Right lung (tissue), 5 donors: ENCODE measurements around the gene AGBL5. TPM values are rescaled to one million over a fixed set of nuclear protein-coding genes. Genes with fewer than 3 reads are reported as not detected.
"Not testable (repeated sequence)": the region's sequence is repeated elsewhere in the genome, so short reads cannot be mapped to it uniquely, and the experiment has no call there.

Experiments used
- DNase-seq, 2 donors: peaks; one replicate each; pipeline ENCODE4 v3.0.0-alpha.2; 2013
- polyA plus RNA-seq, 5 donors: library from polyadenylated mRNA; unstranded; fragments of 120-200 nt; gene quantifications; one replicate each; pipeline versions ENCODE4 v1.2.1 to v1.2.3, GENCODE V29; 2013; ENCODE audit warnings: inconsistent platforms in 1 of 5, low replicate concordance in 1 of 5; ENCODE audit not compliant: insufficient read length in 5 of 5, insufficient read depth in 1 of 5

The AGBL5 gene
- polyA plus RNA-seq, 5 donors: 45.6 to 55.3 (median 53.8) TPM

DNA sequence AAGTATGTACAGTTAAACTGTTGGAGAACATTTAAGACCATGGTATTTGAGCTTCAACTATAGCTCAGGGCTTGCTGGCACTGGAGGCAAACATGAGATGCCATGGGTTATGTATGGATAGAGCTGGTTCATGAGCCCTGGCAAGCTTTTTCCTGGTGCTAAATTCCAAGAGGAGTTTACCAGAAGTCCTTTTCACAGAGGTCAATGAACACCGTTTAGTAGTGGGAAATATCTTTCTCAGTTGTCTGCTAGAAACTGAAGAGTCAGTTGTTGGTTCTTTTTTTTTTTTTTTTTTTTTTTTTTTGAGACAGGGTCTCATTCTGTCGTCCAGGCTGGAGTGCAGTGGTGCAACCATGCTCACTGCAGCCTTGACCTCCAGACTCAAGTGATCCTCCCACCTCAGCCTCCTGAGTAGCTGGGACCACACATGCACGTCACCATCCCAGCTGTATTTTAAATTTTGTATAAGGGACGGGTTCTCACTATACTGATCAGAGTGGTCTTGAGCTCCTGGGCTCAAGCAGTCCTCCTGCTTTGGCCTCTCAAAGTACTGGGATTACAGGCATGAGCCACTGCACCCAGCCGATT is 36.4 kb downstream of the AGBL5 start:
- DNase-seq: no peak

DNA sequence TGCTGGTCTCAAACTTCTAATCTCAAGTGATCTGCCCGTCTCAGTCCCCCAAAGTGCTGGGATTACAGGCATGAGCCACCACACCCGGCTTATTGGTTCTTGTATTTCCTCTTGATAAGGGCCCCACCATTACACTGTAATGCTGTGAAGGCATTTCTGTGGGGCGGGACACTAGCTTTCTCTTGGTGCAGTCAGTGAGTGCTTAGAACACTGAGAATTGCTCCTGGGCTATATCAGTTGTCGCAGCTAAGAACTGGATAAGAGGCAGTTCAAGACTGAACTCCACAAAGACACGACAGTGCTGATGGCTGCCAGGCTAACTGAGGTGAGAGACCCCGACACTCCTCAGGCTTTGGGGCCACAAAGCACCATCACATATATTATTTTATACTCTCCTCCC is 37.2 kb downstream of the AGBL5 start:
- no peak for DNase-seq

DNA sequence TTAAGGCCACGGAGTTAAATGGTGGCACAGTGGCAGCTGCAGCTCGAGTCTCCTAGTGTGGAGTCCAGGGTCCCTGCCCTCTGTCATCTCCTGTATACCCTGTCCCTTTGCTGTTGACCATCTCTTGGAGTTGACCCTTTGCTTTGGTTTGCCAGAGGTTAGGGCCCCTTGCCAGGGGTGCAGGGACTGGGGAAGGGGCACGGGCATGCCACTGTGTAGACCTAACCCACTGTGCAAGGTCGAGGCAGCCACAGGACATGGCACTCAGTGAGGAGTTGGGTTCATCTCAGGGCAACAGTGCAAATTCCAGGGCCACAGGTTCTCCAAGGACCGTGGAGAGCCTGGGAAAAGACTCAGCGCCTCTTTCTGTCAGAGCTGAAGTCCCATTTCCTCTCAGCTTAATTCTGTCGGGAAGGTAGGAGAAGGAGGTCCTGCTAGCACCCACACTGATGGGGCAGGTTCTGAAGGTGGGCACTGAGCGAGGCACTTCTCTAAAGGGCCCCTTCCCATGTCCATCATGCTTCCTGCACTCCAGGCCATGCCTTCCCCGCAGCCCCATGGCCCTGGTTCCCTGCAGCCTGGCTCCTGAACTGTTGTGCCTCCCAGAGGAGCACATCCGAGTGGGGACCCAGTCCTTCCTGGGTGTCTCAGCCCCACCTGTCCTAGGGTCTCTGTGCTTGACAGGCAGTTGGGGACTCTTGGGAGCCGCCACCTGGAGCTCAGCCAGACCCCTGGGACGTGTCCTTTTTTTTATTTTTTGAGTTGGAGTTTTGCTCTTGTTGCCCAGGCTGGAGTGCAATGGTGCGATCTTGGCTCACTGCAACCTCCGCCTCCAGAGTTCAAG is 37.9 kb downstream of the AGBL5 start:
- no peak for DNase-seq

DNA sequence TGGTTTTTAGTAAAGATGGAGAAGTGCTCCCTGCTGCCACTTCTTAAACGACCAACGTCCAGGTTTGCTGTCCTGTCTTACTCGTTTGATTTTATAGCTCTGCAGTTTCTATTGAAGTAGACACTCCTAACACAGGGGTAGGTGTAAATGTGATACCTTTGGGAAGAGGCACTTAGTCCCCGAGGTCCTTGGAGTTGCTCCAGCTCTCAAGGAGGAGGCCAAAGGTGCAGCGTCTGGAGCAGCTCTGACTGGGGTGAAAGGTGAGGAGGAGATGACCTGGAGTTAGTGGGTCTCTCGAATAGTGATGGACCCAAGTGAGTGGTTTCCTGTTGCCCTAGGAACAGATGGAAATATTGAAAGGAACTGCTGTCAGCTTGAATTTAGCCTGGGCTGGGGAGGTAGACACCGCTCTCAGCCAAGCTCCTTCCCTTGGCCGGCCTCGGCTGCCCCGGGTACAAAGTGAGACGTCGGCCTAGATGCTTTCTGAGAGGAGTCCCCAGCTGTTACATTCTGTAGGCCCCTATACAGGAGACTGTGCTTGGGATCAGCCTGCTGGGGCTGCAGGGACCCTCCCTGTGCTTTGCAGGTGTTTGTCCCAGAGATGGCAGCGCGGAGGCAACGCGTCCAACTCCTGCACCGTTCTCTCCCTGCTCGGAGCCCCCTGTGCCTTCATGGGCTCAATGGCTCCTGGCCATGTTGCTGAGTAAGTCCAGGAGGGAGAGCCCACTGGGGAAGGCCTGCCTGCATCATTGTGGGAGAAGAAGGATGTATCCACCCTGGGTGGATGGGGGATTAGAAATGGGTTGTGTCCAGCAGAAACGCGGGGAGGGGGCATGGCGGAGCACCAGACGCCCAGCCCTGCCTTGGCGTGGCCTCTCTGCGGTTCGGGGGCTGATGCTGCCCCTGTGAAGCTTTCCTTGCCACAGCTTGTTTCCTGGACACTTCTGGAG is 40.6 kb downstream of the AGBL5 start:
- DNase-seq: no peak

DNA sequence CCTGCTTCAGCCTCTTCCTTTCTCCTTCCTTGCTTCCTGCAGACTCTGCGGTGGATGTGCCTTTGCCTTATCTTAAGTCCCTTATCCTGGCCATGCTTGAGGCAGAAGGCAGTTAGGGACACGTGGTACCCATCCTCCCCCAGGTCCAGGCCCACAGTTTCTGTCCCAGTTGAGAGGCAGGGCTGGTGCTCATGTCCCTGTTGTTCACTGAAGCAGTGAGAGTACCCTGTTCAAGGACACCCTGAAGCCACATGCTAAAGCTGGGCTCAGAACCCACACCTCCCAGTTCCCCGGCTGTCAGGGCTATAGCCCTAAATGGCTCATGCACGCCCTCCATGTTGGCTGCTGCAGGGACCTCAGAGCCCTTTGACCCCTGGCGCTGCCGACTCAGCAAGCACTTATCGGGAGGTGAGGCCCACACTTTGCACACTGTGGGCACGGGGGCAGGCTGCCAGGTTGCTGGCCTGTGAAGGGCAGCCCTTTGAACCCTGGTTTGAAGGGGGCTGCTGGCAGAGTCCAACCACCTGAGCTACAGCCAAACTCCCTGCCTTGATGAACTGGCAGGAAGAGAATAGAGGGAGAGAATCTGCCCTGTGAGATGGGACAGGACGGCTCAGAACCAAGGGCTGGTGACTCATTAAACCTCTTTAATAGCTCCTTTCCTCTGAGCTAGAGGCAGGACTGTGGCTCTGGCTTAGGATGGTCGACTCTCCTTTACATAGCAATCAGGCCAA is 41.4 kb downstream of the AGBL5 start:
- DNase-seq: no peak

DNA sequence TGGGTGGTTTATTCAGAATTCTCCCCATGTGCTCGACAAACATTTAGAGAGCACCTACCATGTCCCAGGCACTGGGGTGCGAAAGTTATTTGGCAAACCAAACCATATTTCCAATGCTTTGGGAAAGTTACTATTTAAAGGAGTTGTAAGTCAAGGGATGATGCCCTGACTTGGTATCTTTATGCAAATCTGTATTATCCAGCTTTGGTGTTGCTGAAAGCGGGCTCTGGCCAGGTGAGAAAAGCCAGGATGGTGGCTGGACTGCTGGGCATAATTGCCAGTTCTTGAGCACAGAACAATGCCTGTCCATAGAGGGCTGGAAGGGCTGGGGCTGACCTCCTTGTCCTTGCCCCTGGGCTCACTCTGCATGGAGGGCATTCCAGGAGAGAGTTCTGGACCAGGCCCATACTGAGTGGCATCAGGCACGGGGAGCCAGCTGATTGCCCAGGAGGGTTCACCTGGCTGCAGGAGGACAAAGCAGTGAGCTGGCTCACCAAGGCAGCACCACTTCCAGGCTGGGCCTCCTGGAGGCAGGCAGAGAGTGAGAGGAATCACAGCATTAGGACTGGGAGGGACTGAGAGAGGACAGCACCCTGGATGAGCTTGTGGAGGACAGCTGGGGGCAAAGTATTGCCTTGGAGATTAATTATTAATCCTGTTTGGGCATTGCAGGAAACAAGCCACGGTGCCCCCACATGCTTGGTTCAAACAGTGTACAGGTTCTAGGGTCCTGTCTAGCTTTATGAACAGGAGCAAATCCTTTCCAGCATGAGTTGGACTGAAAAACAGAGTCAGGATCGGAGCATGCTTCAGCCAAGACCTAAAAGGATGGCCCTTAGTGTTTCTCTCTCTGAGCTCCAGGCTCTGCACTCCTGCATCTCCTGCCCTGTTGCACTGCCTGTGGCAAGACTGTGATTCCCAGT is 42.2 kb downstream of the AGBL5 start:
- no peak for DNase-seq

DNA sequence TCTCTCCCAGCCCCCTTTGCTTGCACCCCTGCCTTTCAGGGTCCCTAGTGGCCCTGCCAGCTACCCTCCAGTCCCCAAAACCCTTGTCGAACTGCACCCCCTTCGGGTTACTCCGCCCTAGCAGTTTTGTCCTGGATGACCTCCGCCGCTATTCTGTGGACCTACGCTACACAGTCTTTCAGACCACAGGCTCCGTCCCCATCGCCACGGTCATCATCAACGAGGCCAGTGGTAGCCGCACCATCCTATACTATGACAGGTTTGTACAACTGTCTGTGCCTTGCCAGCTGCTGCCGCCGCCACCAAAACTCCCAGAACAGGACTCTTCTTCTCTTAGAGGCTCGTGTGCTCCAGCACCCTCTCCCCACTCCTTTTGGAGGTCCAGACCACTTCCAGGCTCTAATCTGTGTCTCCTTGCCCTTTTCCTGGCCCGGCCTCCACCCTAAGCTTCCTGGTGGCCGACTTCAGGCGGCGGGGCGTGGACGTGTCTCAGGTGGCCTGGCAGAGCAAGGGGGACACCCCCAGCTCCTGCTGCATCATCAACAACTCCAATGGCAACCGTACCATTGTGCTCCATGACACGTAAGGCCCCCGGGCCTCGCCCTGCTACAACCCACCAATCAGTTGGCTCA is 43.0 kb downstream of the AGBL5 start:
- DNase-seq: no peak

DNA sequence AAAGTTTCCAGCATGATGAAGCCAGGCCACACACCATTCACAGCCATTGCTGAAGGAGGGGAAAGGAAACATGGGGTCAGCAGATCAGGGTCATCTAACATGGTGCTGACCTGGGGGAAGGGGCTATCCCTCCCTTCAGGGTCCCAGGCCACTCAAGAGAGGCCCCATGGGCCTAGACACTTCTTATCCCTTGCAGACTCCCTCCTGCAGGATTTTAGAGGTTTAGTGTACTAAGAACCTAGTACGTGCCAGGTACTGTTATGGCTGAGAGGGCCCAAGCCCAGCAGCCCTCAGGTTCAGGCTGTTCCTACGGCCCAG is 43.9 kb downstream of the AGBL5 start:
- no peak for DNase-seq

DNA sequence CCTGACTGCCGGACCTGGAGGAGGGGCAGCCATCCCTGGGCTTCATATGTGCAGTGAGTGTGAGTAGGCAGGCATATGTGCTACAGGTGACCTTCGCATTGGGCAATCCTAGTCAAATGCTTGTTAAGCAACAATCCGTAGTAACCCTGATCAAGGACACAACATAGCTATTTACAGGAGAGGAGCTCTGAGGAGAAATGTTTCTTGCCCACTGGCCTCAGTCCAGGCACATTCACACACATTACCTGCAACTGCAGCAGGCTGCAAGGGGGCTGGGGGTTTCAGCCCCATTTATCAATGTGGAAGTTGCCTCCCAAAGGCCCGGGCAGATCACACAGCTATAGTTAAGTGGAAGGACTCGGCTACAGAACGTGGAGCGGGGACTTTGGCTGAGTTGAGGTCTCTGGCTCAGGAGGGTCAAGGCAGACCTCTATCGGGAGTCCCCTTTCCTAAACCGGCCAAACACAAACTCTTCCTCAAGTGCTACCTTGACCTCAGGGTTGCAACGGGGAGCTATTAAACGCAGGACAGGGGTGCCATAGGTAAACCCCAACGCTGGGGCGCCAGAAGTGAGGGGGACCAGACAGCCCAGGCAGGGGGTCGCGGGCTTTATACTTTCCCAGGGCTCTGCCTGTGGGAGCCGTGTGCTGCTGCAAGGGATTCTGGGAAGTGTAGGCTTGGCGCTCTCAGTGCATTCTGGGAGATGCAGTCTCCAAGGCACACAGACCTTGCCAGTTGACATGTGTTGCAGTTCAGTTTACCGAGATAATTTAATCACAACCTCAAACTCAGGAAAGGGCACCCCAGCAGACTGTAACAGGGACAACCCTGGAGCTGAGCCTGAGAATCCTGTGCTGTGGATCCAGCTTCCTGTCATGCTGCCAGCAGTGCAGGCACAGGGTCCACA is 44.5 kb downstream of the AGBL5 start:
- no peak for DNase-seq

DNA sequence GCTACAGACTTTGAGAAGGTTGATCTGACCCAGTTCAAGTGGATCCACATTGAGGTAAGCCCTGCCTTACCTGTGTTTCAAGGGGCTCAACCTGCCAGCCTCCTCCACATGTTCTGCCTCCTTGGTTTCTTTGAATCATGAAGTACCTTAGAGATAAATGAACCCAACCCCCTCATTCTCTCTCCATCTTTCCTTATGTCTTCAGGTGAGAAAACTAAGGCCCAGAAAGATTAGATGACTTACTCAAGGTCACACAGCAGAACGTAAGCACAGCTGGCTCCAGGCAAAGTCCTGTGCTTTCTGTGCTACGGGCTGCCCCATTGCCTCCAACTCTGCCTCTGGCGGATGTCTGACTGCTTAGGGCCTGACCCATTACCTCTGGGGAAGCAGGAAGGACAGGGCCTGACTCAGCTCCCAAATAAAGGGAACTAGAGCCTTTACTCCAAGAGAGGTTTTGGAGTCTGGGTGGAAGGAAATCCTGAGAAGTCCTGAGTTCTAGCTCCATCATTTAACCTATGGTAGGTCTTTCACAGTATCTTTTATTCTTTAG is 45.4 kb downstream of the AGBL5 start:
- DNase-seq: no peak

DNA sequence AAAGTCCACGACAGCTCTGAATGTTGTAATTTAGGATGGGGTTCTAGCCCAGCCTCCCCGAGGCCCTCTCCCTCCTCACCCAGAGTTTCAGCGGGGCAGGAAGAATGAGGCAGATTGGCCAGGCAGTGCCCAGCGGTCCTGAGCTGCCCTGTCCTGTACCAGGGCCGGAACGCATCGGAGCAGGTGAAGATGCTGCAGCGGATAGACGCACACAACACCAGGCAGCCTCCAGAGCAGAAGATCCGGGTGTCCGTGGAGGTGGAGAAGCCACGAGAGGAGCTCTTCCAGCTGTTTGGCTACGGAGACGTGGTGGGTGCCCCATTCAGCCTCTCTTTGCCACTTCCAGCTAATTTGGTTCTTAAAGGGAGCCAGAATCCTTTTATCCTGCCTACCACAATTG is 45.9 kb downstream of the AGBL5 start:
- DNase-seq: no peak

DNA sequence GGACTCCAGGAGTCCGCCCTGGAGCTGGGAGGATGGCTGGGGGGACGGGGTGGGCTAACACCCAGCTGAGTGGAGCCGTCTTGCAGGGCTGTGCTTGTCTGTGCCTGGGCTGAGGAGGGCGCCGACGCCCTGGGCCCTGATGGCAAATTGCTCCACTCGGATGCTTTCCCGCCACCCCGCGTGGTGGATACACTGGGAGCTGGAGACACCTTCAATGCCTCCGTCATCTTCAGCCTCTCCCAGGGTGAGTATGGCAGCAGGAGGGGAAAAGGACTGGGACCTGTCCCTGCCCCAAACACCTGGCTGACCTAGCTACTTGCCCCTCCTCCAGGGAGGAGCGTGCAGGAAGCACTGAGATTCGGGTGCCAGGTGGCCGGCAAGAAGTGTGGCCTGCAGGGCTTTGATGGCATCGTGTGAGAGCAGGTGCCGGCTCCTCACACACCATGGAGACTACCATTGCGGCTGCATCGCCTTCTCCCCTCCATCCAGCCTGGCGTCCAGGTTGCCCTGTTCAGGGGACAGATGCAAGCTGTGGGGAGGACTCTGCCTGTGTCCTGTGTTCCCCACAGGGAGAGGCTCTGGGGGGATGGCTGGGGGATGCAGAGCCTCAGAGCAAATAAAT is 48.0 kb downstream of the AGBL5 start:
- DNase-seq: no peak

DNA sequence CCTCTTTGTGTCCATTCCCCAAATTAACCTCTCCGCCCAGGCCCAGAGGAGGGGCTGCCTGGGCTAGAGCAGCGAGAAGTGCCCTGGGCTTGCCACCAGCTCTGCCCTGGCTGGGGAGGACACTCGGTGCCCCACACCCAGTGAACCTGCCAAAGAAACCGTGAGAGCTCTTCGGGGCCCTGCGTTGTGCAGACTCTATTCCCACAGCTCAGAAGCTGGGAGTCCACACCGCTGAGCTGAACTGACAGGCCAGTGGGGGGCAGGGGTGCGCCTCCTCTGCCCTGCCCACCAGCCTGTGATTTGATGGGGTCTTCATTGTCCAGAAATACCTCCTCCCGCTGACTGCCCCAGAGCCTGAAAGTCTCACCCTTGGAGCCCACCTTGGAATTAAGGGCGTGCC is 48.6 kb downstream of the AGBL5 start:
- DNase-seq: no peak

DNA sequence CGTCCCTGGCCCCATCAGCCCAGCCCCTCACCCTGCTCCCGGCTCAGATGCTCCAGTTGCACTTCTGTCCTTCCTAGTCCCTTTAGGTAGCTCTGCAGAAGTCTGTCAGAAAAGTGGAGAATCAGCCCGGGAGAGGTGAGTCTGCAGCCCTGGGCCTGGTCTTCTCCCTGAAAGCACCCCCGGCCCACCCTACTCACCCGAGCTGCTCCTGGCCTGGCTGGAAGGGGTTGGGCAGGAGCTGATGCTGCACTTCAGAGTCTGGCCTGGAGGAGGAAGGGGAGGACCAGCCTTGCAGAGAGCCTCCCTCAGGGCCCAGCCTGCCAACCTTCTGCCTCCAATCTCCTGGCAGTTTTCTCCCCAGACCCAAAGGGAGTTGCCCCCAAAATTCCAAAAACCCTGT is 50.9 kb downstream of the AGBL5 start:
- no peak for DNase-seq

DNA sequence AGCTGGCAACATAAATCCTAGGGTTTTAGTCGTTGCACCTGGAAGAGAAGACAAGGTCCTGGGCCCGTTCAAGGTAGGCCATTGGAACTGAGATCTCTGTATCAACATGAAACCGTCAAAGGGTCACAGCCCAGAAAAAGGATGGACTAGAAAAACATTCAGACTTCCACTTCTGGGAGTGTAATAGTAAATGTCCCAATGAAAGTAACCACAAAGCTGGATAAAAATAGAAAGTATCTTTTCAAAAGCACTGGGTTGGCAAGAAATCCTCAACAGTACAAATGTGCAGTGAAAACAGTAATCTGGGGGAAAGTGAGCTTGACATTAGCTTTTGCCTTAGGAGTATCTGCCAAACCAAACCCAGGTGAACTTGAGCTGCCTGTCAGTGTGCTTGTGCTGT is 54.5 kb downstream of the AGBL5 start:
- DNase-seq: no peak

DNA sequence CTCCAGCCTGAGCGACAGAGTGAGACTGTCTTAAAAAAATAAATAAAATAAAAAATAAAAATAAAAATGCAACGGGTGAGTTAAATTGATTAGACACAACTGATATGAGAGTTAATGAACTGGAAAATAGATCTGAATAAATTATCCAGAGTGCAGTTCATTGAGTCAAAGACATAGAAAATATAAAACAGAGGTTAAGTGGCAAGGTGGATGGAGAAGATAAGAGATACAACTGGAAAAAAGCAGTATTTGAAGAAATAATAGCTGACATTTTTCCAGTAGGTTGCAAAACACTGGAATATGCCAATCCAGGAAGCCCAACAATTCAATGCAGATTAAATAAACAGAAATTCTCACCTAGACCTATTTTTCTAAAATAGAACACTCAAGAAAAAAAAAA is 56.8 kb downstream of the AGBL5 start:
- no peak for DNase-seq

DNA sequence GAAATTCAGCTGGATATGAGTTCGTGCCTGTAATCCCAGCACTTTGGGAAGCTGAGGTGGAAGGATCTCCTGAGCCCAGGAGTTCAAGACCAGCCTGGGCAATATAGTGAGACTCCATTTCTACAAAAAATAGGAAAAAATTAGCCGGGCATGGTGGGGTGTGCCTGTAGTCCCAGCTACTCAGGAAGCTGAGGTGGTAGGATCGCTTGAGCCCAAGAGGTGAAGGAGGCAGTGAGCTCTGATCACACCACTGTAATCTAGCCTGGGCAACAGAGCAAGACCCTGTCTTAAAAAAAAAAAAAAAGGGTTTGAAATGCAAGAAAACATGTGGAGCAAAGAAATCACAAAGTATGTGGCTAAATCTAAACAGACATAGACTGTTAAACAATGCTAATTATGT is 57.6 kb downstream of the AGBL5 start:
- DNase-seq: no peak

DNA sequence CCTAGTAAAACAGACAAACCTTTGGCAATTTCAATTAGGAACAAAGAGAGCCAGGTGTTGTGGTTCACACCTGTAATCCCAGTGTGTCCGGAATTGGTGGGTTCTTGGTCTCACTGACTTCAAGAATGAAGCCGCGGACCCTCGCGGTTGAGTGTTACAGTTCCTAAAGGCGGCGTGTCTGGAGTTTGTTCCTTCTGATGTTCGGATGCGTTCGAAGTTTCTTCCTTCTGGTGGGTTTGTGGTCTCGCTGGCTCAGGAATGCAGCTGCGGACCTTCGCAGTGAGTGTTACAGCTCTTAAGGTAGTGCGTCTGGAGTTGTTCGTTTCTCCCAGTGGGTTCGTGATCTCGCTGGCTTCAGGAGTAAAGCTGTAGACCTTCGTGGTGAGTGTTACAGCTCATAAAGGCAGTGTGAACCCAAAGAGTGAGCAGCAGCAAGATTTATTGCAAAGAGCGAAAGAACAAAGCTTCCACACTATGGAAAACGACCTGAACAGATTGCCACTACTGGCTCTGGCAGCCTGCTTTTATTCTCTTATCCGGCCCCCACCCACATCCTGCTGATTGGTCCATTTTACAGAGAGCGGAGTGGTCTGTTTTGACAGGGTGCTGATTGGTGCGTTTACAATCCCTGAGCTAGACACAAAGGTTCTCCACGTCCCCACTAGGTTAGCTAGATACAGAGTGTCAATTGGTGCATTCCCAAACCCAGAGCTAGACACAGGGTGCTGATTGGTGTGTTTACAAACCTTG is 59.3 kb downstream of the AGBL5 start:
- DNase-seq: not testable (repeated sequence)
